HTR-8/SVneo (cell line): ENCODE data around the gene GSTA4.

Source experiments
- DNase-seq: peaks from one replicate; pipeline ENCODE4 v3.0.0; 2011; ENCODE audit warnings: low spot score, mixed read lengths; ENCODE audit not compliant: insufficient read length
- FAIRE-seq: peaks from 2 replicates; lab custom pipeline; 2011; peaks lifted over from hg19 to GRCh38; lab: Jason Lieb, UNC

Gene GSTA4

DNA sequence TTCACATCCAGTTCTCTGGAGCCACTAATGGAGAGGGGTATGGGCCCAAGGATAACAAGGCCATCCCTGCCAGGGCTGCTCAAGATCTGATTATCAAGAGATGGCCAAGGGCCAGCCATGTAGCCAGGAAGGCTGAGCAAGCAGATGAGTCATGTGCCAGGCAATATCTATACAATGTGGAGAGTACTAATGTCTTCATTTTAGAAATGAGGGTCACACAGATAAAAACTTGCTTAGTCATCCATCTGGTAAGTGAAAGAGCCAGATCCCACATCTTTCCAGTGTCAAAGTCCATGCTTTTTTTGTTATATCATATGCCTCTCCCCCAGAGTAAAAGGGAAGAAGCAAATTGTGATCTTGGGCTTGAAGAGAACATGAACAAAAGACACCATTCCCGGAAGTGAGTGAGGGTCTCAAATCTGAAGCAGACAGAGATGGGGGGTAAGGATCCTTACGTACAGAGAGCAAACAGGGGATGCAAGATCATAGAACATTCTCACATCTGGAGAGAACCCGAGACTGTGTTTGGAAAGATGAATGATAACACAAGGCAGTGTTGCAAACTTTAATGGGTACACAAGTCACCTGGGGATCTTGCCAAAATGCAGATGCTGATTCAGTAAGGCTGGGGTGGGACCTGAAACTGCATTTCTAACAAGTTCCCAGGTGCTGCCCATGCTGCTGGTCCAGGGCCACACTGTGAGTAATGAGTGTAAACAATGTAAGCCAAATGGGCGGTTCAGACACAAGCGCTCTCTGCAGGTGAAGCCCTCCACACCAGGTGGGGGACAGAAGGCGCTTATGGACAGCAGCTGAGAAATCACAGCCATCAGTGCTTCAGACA lies 65.5 kb downstream of the GSTA4 start:
- DNase-seq = peak; percentile 67
- peak; percentile 77 for FAIRE-seq
